Measurements from ENCODE around the gene COMMD10. TPM values are rescaled to one million over a fixed set of nuclear protein-coding genes. Genes with fewer than 3 reads are reported as not detected.

COMMD10 gene
- total RNA-seq, 5 donors from 2014 or later (not counting 1 experiment from before 2014, with no cell fraction given), result 25.7 to 36.9 (median 26.1) TPM

DNA sequence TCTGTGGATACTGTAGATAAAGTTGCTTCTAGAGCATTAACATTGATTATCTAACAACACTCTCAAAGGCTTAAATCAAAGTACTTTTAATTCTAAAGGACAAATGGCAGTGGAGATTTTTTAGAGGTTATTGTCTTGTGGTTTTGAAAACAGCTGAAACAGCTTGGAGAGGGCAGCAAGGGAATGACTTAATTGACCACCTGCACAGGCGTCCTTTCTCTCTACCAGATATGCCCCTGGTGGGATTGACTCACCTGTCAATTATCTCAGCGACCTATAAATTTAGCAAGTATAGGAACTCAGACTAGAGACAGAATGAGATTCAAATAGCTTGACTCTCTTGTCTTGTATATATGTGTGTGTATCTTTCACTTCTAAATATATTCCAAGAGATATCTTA lies 39.0 kb upstream of the COMMD10 start:
- WGBS (ENCODE audit: insufficient coverage), result no CpG with 5 or more reads among the region's 2 CpGs
- peaks cover 0 to 4% of the 10 kb centered on the region in 2 experiments for H3K27me3 ChIP-seq (replicated peaks in 1 of 2; ENCODE audit: control insufficient read depth in 2 of 2, extremely low read depth in 1 of 2, insufficient read depth in 2 of 2, low read length in 1 of 2)
- Mint-ChIP-seq H3K36me3 (no peaks in the 10 kb centered on the region), H3K27ac (no peak overlapping the region), H3K9me3 (no peaks in the 10 kb centered on the region), H3K4me1 (no peaks in the 10 kb centered on the region), H3K4me3 (no peak overlapping the region), H3K27me3 (peaks cover 6 to 10% of the 10 kb centered on the region in 2 donors)
- ATAC-seq (replicated peaks in 1 of 4) (no peak), DNase-seq (no peak)
- CTCF ChIA-PET, result no interaction called here
- H3K9me3 ChIP-seq, result no peaks in the 10 kb centered on the region
- H3K4me3 ChIP-seq (ENCODE audit: control insufficient read depth in 1 of 2, extremely low read depth in 1 of 2, low read length in 1 of 2), result no peak overlapping the region
- H3K27ac ChIP-seq (ENCODE audit: low read length), result no peak overlapping the region
- H3K4me1 ChIP-seq (ENCODE audit: control insufficient read depth in 1 of 2, extremely low read depth in 1 of 2, insufficient read depth in 2 of 2, low read length in 2 of 2), result no peaks in the 10 kb centered on the region
- no peaks in the 10 kb centered on the region for H3K36me3 ChIP-seq (ENCODE audit: control insufficient read depth in 2 of 2, extremely low read depth in 1 of 2, insufficient read depth in 1 of 2, low read length in 1 of 2)
- POLR2A ChIA-PET, result no interaction called here

DNA sequence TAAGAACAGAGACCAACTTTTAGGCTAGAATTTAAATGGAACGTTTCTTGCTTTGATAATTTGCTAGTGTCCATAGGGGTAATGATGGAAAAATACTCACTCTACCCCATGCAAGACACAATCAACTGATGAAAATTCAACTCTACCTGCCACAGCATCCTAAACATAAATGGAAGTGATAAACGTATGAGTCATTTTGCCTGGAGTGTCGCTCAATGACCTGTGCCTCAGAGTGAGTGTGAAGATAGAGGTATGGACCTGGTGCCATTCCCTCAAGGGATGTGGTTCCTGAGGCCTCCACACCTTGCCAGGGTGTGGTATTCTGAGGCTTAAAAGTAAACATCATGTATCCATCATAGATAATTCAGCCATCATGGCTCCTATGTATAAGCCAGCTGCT lies 38.6 kb upstream of the COMMD10 start:
- no peak overlapping the region for H3K4me3 ChIP-seq (ENCODE audit: control insufficient read depth in 1 of 2, extremely low read depth in 1 of 2, low read length in 1 of 2)
- ChIA-PET POLR2A (no interaction called here), CTCF (no interaction called here)
- H3K4me3 Mint-ChIP-seq, result no peak overlapping the region
- H3K9me3 ChIP-seq, result no peaks in the 10 kb centered on the region
- H3K27ac ChIP-seq (ENCODE audit: low read length), result no peak overlapping the region
- H3K4me1 ChIP-seq (ENCODE audit: control insufficient read depth in 1 of 2, extremely low read depth in 1 of 2, insufficient read depth in 2 of 2, low read length in 2 of 2), result no peaks in the 10 kb centered on the region
- H3K36me3 Mint-ChIP-seq, result no peaks in the 10 kb centered on the region
- ATAC-seq (replicated peaks in 1 of 4) (no peak), DNase-seq (no peak)
- H3K9me3 Mint-ChIP-seq, result no peaks in the 10 kb centered on the region
- H3K4me1 Mint-ChIP-seq, result no peaks in the 10 kb centered on the region
- H3K27me3 Mint-ChIP-seq, result peaks cover 8 to 14% of the 10 kb centered on the region in 2 donors
- H3K27ac Mint-ChIP-seq, result no peak overlapping the region
- peaks cover 0 to 4% of the 10 kb centered on the region in 2 experiments for H3K27me3 ChIP-seq (replicated peaks in 1 of 2; ENCODE audit: control insufficient read depth in 2 of 2, extremely low read depth in 1 of 2, insufficient read depth in 2 of 2, low read length in 1 of 2)
- no peaks in the 10 kb centered on the region for H3K36me3 ChIP-seq (ENCODE audit: control insufficient read depth in 2 of 2, extremely low read depth in 1 of 2, insufficient read depth in 1 of 2, low read length in 1 of 2)
- no CpG with 5 or more reads among the region's 3 CpGs for WGBS (ENCODE audit: insufficient coverage)

DNA sequence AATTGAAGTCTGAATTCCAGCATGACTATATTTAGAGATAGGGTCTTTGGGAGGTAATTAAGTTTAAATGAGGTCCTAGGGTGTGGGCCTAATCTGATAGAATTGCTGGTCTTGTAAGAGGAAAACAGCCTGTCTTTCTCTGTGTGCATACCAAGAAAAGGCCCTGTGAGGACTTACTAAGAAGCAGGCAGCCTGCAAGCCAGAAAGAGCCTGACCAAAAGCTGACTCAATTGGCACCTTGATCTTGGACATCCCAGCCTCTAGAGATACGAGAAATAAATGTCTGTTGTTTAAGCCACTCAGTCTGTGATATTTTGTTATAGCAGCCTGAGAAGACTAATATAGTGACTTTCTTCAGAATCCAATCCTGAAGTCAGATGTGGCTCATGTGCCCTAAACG lies 38.0 kb upstream of the COMMD10 start:
- no peaks in the 10 kb centered on the region for H3K36me3 Mint-ChIP-seq
- no peak overlapping the region for H3K4me3 Mint-ChIP-seq
- H3K27me3 Mint-ChIP-seq, result peaks cover 7 to 11% of the 10 kb centered on the region in 2 donors
- H3K27me3 ChIP-seq (replicated peaks in 1 of 2; ENCODE audit: control insufficient read depth in 2 of 2, extremely low read depth in 1 of 2, insufficient read depth in 2 of 2, low read length in 1 of 2), result peaks cover 0 to 2% of the 10 kb centered on the region in 2 experiments
- H3K36me3 ChIP-seq (ENCODE audit: control insufficient read depth in 2 of 2, extremely low read depth in 1 of 2, insufficient read depth in 1 of 2, low read length in 1 of 2), result no peaks in the 10 kb centered on the region
- POLR2A ChIA-PET, result no interaction called here
- H3K9me3 Mint-ChIP-seq, result no peaks in the 10 kb centered on the region
- no peak overlapping the region for H3K4me3 ChIP-seq (ENCODE audit: control insufficient read depth in 1 of 2, extremely low read depth in 1 of 2, low read length in 1 of 2)
- H3K27ac Mint-ChIP-seq, result no peak overlapping the region
- H3K4me1 Mint-ChIP-seq, result no peaks in the 10 kb centered on the region
- 60% methylated on average over 1 of the region's 2 CpGs for WGBS (ENCODE audit: insufficient coverage)
- H3K9me3 ChIP-seq, result no peaks in the 10 kb centered on the region
- H3K27ac ChIP-seq (ENCODE audit: low read length), result no peak overlapping the region
- CTCF ChIA-PET, result no interaction called here
- ATAC-seq (replicated peaks in 1 of 4) (no peak), DNase-seq (no peak)
- no peaks in the 10 kb centered on the region for H3K4me1 ChIP-seq (ENCODE audit: control insufficient read depth in 1 of 2, extremely low read depth in 1 of 2, insufficient read depth in 2 of 2, low read length in 2 of 2)

DNA sequence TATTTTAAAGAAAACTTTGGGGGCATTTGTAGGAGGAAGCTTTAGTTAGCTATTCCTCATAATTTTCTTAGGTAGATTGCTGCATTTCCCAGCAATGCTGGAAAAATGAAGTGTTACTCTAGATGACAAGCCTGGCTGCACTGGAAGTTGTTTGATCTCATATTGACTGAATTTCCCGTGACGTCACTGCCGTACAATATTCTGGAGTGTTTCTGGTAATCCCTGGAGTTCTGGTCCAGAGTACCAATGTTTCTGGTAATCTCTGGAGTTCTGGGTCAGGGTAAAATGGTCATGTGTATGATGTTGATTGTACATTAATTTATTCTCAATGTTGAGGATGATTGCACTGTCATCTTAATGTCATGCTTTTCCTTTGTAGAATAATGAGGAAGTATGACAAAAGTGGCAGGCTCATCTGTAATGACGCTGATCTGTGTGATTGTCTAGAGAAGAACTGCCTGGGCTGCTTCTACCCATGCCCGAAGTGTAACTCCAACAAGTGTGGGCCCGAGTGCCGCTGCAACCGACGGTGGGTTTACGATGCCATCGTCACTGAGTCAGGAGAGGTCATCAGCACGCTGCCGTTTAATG lies 26.4 kb upstream of the COMMD10 start:
- Histone ChIP-seq H3K36me3 (ENCODE audit: control insufficient read depth in 2 of 2, extremely low read depth in 1 of 2, insufficient read depth in 1 of 2, low read length in 1 of 2) (no peaks in the 10 kb centered on the region), H3K9me3 (no peaks in the 10 kb centered on the region), H3K27ac (ENCODE audit: low read length) (no peak overlapping the region), H3K4me3 (ENCODE audit: control insufficient read depth in 1 of 2, extremely low read depth in 1 of 2, low read length in 1 of 2) (no peak overlapping the region), H3K4me1 (ENCODE audit: control insufficient read depth in 1 of 2, extremely low read depth in 1 of 2, insufficient read depth in 2 of 2, low read length in 2 of 2) (no peaks in the 10 kb centered on the region), H3K27me3 (replicated peaks in 1 of 2; ENCODE audit: control insufficient read depth in 2 of 2, extremely low read depth in 1 of 2, insufficient read depth in 2 of 2, low read length in 1 of 2) (peaks cover 0 to 3% of the 10 kb centered on the region in 2 experiments)
- 89% methylated on average over 8 of the region's 13 CpGs for WGBS (ENCODE audit: insufficient coverage)
- Mint-ChIP-seq H3K36me3 (no peaks in the 10 kb centered on the region), H3K27me3 (peaks cover 20 to 27% of the 10 kb centered on the region in 2 donors), H3K4me1 (no peaks in the 10 kb centered on the region), H3K4me3 (no peak overlapping the region), H3K9me3 (peaks cover 0 to 4% (median 0%) of the 10 kb centered on the region in 3 donors), H3K27ac (no peak overlapping the region)
- ChIA-PET CTCF (interaction anchor here in 1 of 2 donors (0.6 kb wide), 1 partner anchor 11 kb away, joined by 4 read pairs; no protein-coding TSS in a partner anchor), POLR2A (no interaction called here)
- ATAC-seq (replicated peaks in 1 of 4), result no peak
- DNase-seq, result no peak

DNA sequence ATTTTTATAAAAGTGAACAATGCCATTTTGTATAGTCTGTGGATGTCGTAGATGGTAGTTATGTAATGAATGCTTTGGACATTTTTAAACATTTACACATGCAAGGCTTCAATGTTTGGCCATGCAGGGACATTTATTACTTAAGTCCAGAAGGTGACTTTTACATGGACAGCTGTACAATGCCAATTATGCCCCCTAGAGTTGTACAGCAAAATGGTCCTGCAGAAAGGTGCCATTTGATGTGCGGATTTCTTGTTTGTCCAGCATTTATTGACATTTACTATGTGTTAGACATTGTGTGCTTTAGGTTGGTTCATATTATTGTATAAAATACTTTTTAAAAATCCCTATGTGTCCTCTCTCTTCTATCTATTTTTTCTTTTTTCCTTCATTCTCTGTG lies 22.5 kb upstream of the COMMD10 start:
- H3K4me3 Mint-ChIP-seq, result no peak overlapping the region
- DNase-seq (no peak), ATAC-seq (replicated peaks in 1 of 4) (no peak)
- H3K27ac Mint-ChIP-seq, result no peak overlapping the region
- Histone ChIP-seq H3K27ac (ENCODE audit: low read length) (no peak overlapping the region), H3K36me3 (ENCODE audit: control insufficient read depth in 2 of 2, extremely low read depth in 1 of 2, insufficient read depth in 1 of 2, low read length in 1 of 2) (no peaks in the 10 kb centered on the region), H3K4me1 (ENCODE audit: control insufficient read depth in 1 of 2, extremely low read depth in 1 of 2, insufficient read depth in 2 of 2, low read length in 2 of 2) (no peaks in the 10 kb centered on the region), H3K9me3 (no peaks in the 10 kb centered on the region), H3K27me3 (replicated peaks in 1 of 2; ENCODE audit: control insufficient read depth in 2 of 2, extremely low read depth in 1 of 2, insufficient read depth in 2 of 2, low read length in 1 of 2) (peaks cover 0 to 6% of the 10 kb centered on the region in 2 experiments), H3K4me3 (ENCODE audit: control insufficient read depth in 1 of 2, extremely low read depth in 1 of 2, low read length in 1 of 2) (no peak overlapping the region)
- no CpG with 5 or more reads among the region's 2 CpGs for WGBS (ENCODE audit: insufficient coverage)
- H3K4me1 Mint-ChIP-seq, result no peaks in the 10 kb centered on the region
- ChIA-PET CTCF (no interaction called here), POLR2A (no interaction called here)
- no peaks in the 10 kb centered on the region for H3K9me3 Mint-ChIP-seq
- no peaks in the 10 kb centered on the region for H3K36me3 Mint-ChIP-seq
- H3K27me3 Mint-ChIP-seq, result peaks cover 28 to 31% of the 10 kb centered on the region in 2 donors

DNA sequence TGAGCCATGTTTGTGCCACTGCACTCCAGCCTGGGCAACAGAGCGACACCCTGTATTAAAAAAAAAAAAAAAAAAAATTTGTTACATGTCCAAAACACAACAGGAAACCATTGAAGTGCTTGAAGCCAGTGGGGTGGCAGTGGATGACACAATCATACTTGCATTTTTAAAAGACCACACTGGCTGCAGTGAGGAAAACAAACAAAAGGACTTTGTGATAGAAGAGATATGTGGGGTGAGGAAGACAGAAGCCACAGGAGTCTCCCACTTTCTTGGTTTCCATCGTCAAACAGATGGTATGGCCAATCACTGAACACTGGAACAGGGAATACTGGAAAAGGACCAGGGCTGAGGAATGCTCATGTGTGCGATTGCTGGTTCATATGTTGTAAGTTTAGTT lies 20.9 kb upstream of the COMMD10 start:
- Histone ChIP-seq H3K27me3 (replicated peaks in 1 of 2; ENCODE audit: control insufficient read depth in 2 of 2, extremely low read depth in 1 of 2, insufficient read depth in 2 of 2, low read length in 1 of 2) (peaks cover 0 to 6% of the 10 kb centered on the region in 2 experiments), H3K36me3 (ENCODE audit: control insufficient read depth in 2 of 2, extremely low read depth in 1 of 2, insufficient read depth in 1 of 2, low read length in 1 of 2) (no peaks in the 10 kb centered on the region), H3K9me3 (no peaks in the 10 kb centered on the region), H3K4me3 (ENCODE audit: control insufficient read depth in 1 of 2, extremely low read depth in 1 of 2, low read length in 1 of 2) (no peak overlapping the region), H3K27ac (ENCODE audit: low read length) (no peak overlapping the region), H3K4me1 (ENCODE audit: control insufficient read depth in 1 of 2, extremely low read depth in 1 of 2, insufficient read depth in 2 of 2, low read length in 2 of 2) (no peaks in the 10 kb centered on the region)
- no peaks in the 10 kb centered on the region for H3K4me1 Mint-ChIP-seq
- H3K27me3 Mint-ChIP-seq, result peaks cover 23 to 28% of the 10 kb centered on the region in 2 donors
- H3K4me3 Mint-ChIP-seq, result no peak overlapping the region
- H3K36me3 Mint-ChIP-seq, result no peaks in the 10 kb centered on the region
- ChIA-PET CTCF (interaction anchor here (0.7 kb wide), 3 partner anchors 10 to 305 kb away, joined by 3 to 5 read pairs (median 3); no protein-coding TSS in a partner anchor), POLR2A (no interaction called here)
- WGBS (ENCODE audit: insufficient coverage), result 100% methylated on average over 1 of the region's 3 CpGs
- ATAC-seq (replicated peaks in 1 of 4) (no peak), DNase-seq (no peak)
- no peak overlapping the region for H3K27ac Mint-ChIP-seq
- no peaks in the 10 kb centered on the region for H3K9me3 Mint-ChIP-seq
